CD4-positive, alpha-beta T cell treated with Interleukin-21 for 1 hour (primary cell): ENCODE results near the gene LLGL2.
"Not testable (repeated sequence)": the region's sequence is repeated elsewhere in the genome, so short reads cannot be mapped to it uniquely, and the experiment has no call there.

Source experiments
- DNase-seq: peaks from one replicate; pipeline ENCODE4 v3.0.0-alpha.2; 2020

LLGL2 gene, protein sequence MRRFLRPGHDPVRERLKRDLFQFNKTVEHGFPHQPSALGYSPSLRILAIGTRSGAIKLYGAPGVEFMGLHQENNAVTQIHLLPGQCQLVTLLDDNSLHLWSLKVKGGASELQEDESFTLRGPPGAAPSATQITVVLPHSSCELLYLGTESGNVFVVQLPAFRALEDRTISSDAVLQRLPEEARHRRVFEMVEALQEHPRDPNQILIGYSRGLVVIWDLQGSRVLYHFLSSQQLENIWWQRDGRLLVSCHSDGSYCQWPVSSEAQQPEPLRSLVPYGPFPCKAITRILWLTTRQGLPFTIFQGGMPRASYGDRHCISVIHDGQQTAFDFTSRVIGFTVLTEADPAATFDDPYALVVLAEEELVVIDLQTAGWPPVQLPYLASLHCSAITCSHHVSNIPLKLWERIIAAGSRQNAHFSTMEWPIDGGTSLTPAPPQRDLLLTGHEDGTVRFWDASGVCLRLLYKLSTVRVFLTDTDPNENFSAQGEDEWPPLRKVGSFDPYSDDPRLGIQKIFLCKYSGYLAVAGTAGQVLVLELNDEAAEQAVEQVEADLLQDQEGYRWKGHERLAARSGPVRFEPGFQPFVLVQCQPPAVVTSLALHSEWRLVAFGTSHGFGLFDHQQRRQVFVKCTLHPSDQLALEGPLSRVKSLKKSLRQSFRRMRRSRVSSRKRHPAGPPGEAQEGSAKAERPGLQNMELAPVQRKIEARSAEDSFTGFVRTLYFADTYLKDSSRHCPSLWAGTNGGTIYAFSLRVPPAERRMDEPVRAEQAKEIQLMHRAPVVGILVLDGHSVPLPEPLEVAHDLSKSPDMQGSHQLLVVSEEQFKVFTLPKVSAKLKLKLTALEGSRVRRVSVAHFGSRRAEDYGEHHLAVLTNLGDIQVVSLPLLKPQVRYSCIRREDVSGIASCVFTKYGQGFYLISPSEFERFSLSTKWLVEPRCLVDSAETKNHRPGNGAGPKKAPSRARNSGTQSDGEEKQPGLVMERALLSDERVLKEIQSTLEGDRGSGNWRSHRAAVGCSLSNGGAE

DNA sequence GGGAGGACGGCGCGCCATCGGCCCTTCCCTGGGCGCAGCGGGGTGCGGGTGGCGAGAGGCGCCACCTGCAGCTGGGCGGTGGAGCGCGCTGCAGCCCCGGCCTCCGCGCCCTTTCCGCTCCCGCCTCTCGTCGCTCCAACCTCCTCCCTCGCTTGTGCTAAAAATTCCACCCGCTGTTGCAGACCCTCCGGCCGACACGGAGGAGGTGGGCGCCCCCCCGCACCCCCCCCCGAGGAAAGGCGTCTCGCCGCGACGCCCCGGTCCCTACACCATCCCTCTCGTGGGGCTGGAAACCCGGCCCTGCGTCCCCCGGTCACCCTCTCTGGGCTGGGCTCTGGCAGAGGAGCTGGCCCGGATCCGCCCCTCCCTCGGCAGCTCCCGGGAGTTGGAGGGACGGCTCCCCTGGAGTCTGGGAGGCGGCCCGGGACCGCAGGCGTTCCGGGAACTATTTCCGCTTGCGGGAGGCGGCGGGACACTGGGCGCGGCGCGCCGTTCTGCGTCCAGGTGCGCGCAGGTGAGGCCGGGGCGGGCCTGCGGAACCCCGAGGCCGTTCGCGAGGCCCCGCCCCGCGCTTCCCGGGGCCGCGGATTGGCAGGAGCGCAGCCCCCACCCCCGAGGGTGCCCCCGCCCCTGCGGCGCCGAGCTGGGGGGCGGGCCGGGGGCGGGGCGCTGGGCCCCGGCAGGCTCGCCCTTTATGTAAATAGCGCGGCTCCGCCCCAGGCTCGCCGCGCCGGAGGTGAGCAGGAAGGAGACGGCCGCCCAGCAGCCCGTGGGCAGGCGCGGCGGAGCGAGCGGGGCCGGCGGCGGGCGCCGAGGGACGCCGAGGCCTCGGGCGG is at the start of gene LLGL2:
Gene LLGL2, plus strand, starts transcription at position 728 of the 836 bp plus-strand sequence. CDS start 17,730 bp downstream, outside the sequence.
- DNase-seq = peak; percentile 90

DNA sequence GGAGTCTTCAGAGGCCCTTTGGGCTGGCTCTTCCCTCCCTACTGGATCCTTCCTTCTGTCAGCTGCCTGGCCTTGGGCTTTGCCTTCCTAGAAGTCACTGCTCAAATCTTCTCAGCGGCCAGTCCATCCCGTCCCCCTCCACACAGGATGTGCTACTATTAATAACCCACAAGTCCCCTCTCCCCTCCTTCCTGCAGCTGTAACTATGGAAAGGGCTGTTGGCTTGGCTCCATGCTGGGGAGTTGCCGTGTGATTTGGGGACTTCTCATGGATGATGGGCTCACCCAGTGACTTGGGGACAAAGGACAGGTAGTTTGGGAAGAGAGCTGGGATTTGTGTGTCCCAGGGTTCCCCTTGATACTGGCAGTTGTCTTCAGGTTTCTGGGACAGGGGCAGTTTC is 49.6 kb upstream of the LLGL2 start:
- DNase-seq = no peak

GRCh38 chr17:75476271-75476671 is 49.2 kb upstream of the LLGL2 start:
- DNase-seq = no peak

- no peak for DNase-seq
Observed at GRCh38 chr17:75476752-75477489, 48.6 kb upstream of the LLGL2 start.

- DNase-seq = not testable (repeated sequence)
Observed at GRCh38 chr17:75477490-75477862, 48.0 kb upstream of the LLGL2 start.

- DNase-seq = no peak
Observed at GRCh38 chr17:75478508-75478907, 47.0 kb upstream of the LLGL2 start.

DNA sequence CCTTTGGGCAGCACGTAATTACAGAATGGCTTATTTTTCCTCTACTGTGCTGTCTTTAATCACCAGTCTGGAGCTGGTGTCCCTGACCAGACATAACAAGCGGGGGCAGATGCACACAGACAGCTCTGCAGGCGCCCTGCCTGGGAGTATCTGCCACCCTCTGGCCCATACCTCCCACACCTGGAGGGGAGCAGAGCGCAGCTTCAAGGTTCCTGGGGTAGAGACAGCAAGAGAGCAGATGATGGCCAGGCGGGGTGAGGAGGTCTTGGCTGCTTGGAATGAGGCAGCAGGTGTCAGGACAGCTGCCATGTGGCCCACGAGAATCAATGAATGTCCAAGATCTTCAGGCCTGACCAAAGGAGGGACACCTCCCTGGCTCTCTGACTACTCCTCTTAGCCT is 45.2 kb upstream of the LLGL2 start:
- DNase-seq = no peak

DNA sequence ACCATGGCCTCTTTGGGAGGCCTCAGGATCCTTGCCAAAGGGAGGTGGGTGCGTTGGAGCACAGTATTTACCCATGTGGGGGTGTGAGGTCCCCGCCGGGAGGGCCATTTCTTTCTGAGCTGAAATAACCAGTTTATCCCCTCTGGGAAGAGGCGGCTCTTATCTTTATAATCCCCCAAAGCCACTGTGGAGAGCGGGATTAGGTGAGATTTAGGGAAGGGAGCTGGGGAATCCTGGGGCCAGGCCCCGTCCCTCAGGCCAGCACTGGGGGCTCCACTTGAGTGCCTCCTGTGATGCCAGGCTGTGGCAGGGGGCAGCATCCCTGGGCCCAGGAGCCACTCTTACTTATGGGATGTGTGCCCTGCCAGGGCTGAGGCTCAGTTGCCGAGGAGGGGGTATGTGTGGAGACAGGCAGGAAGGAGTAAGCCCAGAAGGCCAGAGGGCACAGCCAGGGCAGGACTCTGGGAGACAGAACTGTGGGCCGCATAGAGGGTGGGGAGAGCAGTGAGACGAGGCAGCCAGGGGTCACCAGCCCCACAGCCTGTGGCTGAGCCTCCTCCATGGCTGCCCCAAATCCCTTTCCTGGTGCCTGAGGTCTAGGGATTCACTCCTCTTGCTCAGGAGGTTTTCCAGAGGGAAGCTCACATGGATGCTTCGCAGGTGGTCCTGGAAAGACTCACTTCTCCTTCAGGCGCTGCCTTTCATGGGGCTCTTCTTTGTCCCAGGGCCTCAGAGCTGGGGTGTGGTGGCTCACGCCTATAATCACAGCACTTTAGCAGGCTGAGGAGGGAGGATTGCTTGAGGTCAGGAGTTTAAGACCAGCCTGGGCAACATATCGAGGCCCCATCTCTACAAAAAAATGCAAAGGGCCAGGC is 44.1 kb upstream of the LLGL2 start:
- DNase-seq = no peak

GRCh38 chr17:75482098-75482942 is 43.2 kb upstream of the LLGL2 start:
- DNase-seq = no peak

DNA sequence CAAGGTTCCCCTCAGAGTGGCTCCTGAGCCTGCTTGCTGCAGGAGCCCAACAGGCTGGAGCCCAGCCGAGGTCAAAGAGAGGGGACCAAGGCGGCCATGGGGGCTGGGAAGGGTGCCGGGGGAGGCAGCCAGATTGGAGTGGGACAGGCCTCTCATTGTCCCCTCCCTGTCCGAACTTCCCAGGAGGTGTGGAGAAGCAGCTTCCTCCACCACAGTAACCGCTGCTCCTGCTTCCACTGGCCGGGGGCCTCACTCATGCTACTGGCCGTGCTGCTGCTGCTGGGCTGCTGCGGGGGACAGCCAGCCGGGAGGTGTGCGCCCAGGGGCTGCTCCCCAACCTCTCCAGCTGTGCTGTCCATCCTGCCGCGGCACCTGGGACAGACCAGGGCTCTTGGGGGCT is 39.8 kb upstream of the LLGL2 start:
- no peak for DNase-seq

DNA sequence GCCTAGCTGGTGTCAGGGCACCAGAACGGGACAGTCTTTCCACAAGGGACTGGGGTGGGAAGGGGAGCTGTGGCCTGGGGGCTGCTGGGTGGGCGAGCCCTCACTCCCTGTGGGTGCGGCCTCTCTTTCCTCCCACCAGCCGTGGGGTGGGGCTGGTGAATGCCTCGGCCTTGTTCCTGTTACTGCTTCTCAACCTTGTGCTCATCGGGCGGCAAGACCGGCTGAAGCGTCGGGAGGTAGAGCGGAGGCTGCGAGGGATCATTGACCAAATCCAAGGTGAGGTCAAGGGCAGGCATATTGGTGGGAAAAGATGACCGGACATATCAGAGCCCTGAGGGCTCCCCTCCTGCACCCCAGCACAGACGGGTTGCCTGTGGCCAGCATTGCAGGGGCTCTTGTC is 39.3 kb upstream of the LLGL2 start:
- no peak for DNase-seq

- DNase-seq = no peak
Observed at GRCh38 chr17:75486951-75487350, 38.5 kb upstream of the LLGL2 start.

DNA sequence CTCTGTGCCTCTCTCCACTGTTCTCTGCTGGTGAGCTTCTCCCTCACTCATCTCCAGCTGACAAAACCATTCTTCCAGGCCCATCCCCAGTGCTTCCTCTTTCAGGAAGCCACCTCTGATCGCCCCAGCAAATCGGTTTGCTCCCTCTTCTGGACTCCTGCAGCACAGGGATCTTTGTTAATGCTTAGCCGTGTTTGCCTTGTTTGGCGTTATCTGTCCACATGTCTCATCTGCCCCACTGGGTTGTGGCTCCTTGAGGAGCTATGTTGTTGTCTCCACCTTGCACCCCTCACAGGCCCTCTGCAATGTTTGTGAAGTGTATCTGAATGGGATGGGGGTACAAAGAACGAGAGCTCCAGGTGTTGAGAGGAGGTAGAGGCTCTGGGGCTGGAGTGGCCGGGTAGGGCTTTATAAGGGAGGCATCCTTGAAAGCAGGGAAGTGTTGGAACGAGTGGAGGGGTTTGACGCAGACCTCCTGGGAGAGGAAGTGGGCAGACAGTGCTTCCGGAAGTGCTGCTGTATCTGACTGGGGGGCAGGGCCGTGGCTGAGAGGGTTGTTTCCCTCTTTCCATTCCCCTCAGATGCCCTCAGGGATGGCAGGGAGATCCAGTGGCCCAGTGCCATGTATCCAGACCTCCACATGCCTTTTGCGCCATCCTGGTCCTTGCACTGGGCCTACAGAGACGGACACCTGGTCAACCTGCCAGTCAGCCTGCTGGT is 38.0 kb upstream of the LLGL2 start:
- peak; percentile 55 for DNase-seq

DNA sequence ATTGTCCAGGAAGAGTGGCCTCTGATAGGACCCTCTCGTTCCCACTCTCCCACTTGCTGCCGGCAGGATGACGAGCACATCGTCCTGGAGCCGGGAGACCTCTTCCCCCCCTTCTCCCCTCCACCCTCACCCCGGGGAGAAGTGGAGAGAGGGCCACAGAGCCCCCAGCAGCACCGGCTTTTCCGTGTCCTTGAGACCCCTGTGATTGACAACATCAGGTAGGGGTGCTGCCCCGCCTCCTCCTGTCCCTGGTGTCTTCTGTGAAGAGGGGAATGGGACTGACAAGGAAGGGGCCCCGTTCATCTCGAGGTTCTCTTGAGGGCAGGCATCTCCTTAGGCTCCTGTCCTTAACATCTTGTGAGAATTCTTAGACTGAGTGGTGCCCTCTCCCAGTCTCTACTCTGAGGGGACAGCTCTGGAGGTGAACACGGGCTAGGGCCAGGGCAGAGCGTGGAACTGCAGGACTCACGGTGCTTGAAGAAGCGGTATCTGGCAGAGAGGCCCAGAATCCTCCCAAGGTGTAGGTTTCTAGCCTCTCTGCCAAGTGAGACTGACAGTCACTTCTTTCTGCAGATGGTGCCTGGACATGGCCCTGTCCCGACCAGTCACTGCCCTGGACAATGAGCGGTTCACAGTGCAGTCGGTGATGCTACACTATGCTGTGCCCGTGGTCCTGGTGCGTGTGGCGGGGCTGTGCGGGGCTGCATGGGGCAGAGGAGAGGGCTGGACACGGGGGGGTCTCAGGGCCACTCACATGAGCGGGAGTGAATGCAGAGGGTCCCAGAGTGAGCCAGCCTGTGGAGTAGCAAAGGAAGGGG is 36.6 kb upstream of the LLGL2 start:
- DNase-seq = no peak

DNA sequence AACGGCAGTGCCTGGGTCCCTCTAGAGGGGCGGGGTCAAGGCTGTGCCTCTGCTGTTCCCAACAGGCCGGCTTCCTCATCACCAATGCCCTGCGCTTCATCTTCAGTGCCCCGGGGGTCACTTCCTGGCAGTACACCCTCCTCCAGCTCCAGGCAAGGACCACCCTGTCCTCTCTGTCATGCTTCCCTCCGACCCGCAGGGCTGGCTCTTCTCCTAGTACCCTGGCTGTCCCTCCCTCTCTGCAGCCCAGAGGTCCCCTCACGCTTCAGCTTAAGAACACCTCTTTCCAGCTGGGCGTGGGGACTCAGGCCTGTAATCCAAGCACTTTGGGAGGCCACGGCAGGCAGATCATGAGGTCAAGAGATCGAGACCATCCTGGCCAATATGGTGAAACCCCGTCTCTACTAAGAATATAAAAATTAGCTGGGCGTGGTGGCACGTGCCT is 36.0 kb upstream of the LLGL2 start:
- DNase-seq = no peak

DNA sequence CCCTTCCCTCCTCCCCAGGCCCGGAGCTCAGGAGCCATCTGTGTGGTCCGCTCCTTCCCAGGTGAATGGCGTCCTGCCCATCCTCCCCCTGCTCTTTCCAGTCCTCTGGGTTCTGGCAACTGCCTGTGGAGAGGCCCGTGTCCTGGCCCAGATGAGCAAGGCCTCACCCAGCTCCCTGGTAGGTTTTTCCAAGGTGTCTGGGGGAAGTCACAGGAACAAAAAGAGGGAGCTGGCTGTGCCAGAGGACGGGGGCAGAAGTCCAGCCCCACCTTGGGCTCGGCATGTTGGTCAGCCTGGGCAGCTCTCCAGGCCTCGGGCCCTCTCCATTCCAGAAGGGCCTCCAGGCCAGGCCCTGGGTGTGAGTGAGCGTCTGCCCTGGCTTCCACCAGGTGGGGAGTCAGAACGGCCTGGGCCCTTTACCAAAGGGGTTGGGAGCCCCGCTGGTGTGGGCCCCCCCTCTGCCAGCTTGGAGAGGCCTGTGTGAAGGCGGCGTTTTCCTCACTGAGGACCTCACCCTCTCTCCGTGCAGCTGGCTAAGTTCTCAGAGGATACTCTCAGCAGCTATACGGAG is 35.2 kb upstream of the LLGL2 start:
- DNase-seq = no peak

DNA sequence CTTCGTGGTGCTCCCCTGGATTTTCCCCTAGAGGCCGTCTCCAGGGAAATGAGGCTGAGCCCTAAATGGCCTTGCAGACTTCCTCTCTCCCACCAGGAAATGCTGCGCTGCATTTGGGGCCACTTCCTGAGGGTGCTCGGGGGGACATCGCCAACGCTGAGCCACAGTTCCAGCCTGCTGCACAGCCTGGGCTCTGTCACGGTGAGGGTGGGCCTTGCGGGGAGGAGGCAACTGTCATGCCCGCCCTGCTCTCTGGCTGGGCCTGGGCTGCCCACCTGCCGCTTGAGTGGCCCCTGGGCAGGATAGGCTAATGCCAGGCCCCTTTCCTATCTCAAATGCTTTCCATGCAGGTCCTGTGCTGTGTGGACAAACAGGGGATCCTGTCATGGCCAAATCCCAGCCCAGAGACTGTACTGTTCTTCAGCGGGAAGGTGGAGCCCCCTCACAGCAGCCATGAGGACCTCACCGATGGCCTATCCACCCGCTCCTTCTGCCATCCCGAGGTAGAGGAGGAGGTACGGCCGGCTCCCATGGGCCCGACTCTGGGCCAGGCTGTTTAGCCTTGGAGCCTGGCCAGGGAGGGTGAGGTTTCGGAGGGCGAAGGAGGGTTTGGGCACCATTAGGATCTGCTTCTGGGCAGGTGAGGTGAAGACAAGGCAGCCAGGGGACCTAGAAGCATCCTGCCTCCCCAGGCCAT is 34.4 kb upstream of the LLGL2 start:
- no peak for DNase-seq
